CD14-positive monocyte (primary cell): ENCODE data around the gene CCL5. TPM values are rescaled to one million over a fixed set of nuclear protein-coding genes. Genes with fewer than 3 reads are reported as not detected.

Experiments
- DNase-seq, 3 donors: peaks; one replicate each; pipeline ENCODE4 v3.0.0-alpha.2; 2011 to 2022
- H2AFZ ChIP-seq: 2 replicates; pipeline ENCODE4 v1.6.0; 2012; ENCODE audit warnings: mild to moderate bottlenecking, low read depth, low read length, inconsistent platforms; ENCODE audit not compliant: insufficient read depth, poor library complexity, severe bottlenecking
- H3K27ac ChIP-seq, 2 donors: 1 replicate in 1 of 2; 2 replicates in 1 of 2; pipeline ENCODE4 v1.5.1; 2012 to 2013; ENCODE audit warnings: low read length in 2 of 2, control low read depth in 1 of 2, inconsistent platforms in 1 of 2, low read depth in 1 of 2, mild to moderate bottlenecking in 1 of 2
- H3K27me3 ChIP-seq, 2 donors: one replicate each; pipeline versions ENCODE4 v1.6.0 to v1.6.1; 2011 to 2013; ENCODE audit warnings: low read length in 2 of 2; ENCODE audit not compliant: control insufficient read depth in 2 of 2, insufficient read depth in 2 of 2
- H3K36me3 ChIP-seq, 2 donors: replicated peaks in 1 of 2; 1 replicate in 1 of 2; 2 replicates in 1 of 2; pipeline versions ENCODE4 v1.5.1 to v1.6.1; 2012 to 2013; ENCODE audit warnings: low read length in 2 of 2, control low read depth in 1 of 2, inconsistent platforms in 1 of 2, mild to moderate bottlenecking in 1 of 2; ENCODE audit not compliant: insufficient read depth in 2 of 2, control insufficient read depth in 1 of 2
- H3K4me1 ChIP-seq, 2 donors: 1 replicate in 1 of 2; 2 replicates in 1 of 2; pipeline versions ENCODE4 v1.5.1 to v1.6.1; 2012 to 2013; ENCODE audit warnings: low read length in 2 of 2, control low read depth in 1 of 2, inconsistent platforms in 1 of 2, mild to moderate bottlenecking in 1 of 2, moderate library complexity in 1 of 2; ENCODE audit not compliant: insufficient read depth in 2 of 2, control insufficient read depth in 1 of 2
- H3K4me2 ChIP-seq: replicated peaks from 2 replicates; pipeline ENCODE3; 2012; ENCODE audit warnings: low read length, moderate library complexity, mild to moderate bottlenecking; ENCODE audit not compliant: poor library complexity, severe bottlenecking; ENCODE audit errors: extremely low read depth
- H3K4me3 ChIP-seq, 3 experiments: fragments of 200-600 bp in 1 of 3; sonication (generic) in 1 of 3; replicated peaks in 1 of 3; 1 replicate in 2 of 3; 2 replicates in 1 of 3; pipeline ENCODE4 v1.5.1; 2011 to 2013; ENCODE audit warnings: low read length in 3 of 3, mild to moderate bottlenecking in 3 of 3, control low read depth in 2 of 3, low read depth in 2 of 3, inconsistent platforms in 1 of 3, moderate library complexity in 1 of 3
- H3K79me2 ChIP-seq: 2 replicates; pipeline ENCODE4 v1.6.0; 2012; ENCODE audit warnings: mild to moderate bottlenecking, control low read depth, inconsistent platforms, low read length, moderate library complexity; ENCODE audit not compliant: insufficient read depth
- H3K9ac ChIP-seq: 2 replicates; pipeline ENCODE4 v1.6.0; 2017; ENCODE audit warnings: low read length, mild to moderate bottlenecking; ENCODE audit not compliant: insufficient read depth, poor library complexity, severe bottlenecking
- H3K9me3 ChIP-seq, 2 donors: replicated peaks in 1 of 2; 1 replicate in 1 of 2; 2 replicates in 1 of 2; pipeline versions ENCODE4 v1.5.1 to v1.6.1; 2012 to 2013; ENCODE audit warnings: low read length in 2 of 2, control low read depth in 1 of 2; ENCODE audit not compliant: control insufficient read depth in 1 of 2, insufficient read depth in 1 of 2
- H4K20me1 ChIP-seq: 2 replicates; pipeline ENCODE4 v1.6.0; 2012; ENCODE audit warnings: mild to moderate bottlenecking, low read length, control low read depth, moderate library complexity; ENCODE audit not compliant: insufficient read depth
- H3K27ac Mint-ChIP-seq, 7 donors: one replicate each; pipeline ENCODE4 v1.8.0; 2020; ENCODE audit warnings: mild to moderate bottlenecking in 7 of 7, mixed read lengths in 7 of 7, moderate library complexity in 6 of 7, inconsistent platforms in 2 of 7
- H3K27me3 Mint-ChIP-seq, 3 donors: one replicate each; pipeline ENCODE4 v1.8.0; 2021 to 2022; ENCODE audit warnings: low read depth in 3 of 3, mild to moderate bottlenecking in 3 of 3, mixed read lengths in 3 of 3, moderate library complexity in 3 of 3, inconsistent platforms in 1 of 3
- H3K36me3 Mint-ChIP-seq, 2 donors: one replicate each; pipeline ENCODE4 v1.8.0; 2020; ENCODE audit warnings: mixed read lengths in 2 of 2, inconsistent platforms in 1 of 2, mild to moderate bottlenecking in 1 of 2
- H3K4me1 Mint-ChIP-seq: one replicate; pipeline ENCODE4 v1.8.0; 2020; ENCODE audit warnings: mild to moderate bottlenecking, mixed read lengths
- H3K4me3 Mint-ChIP-seq, 2 donors: one replicate each; pipeline ENCODE4 v1.8.0; 2020; ENCODE audit warnings: mild to moderate bottlenecking in 2 of 2, mixed read lengths in 2 of 2, moderate library complexity in 1 of 2
- H3K9me3 Mint-ChIP-seq, 7 donors: one replicate each; pipeline ENCODE4 v1.8.0; 2020 to 2022; ENCODE audit warnings: mixed read lengths in 7 of 7, mild to moderate bottlenecking in 6 of 7, moderate library complexity in 6 of 7, inconsistent platforms in 2 of 7
- CTCF ChIP-seq: fragments of 200-600 bp; IDR thresholded peaks from one replicate; pipeline ENCODE4 v1.8.0; 2022; ENCODE audit warnings: antibody characterized with exemption, mild to moderate bottlenecking
- WGBS: methylation state at CpG from one replicate; pipeline ENCODE4 v1.1.5; 2013; ENCODE audit warnings: missing lambda C conversion rate; ENCODE audit not compliant: insufficient coverage; 5-methylcytosine and 5-hydroxymethylcytosine counted together
- intact Hi-C, 2 donors: fragments of 100-400 bp; cut with micrococcal nuclease; formaldehyde crosslinking; loops; one replicate each; pipeline versions ENCODE4 v1.15.0 to v1.15.1; 2023
- polyA plus RNA-seq, 3 donors: library from polyadenylated mRNA; depleted of rRNA in 1 of 3; unstranded in 2 of 3; stranded (reverse) in 1 of 3; fragments of 300-500 nt in 2 of 3; fragments of >200 nt in 1 of 3; fragmentation: Illumina TruSeq in 2 of 3; gene quantifications; 1 replicate in 2 of 3; 2 replicates in 1 of 3; pipeline ENCODE4 v1.2.3, GENCODE V29; 2012 to 2021

Gene CCL5
- polyA plus RNA-seq, 3 donors = 0.95 to 6.8 (median 2.8) TPM

- H3K36me3 ChIP-seq = no peaks in the 10 kb centered on the region
- Mint-ChIP-seq H3K9me3 (no peaks in the 10 kb centered on the region), H3K27me3 (peaks cover 0 to 3% (median 2%) of the 10 kb centered on the region in 3 donors), H3K27ac (no peak overlapping the region), H3K36me3 (peaks cover 0 to 3% of the 10 kb centered on the region in 2 donors), H3K4me1 (peaks cover 25% of the 10 kb centered on the region), H3K4me3 (no peak overlapping the region)
- WGBS = no CpG with 5 or more reads among the region's 9 CpGs
- no peak overlapping the region for H2AFZ ChIP-seq
- no peaks in the 10 kb centered on the region for H4K20me1 ChIP-seq
- H3K4me3 ChIP-seq = no peak overlapping the region
- DNase-seq = no peak
- H3K9me3 ChIP-seq = no peaks in the 10 kb centered on the region
- no peak overlapping the region for H3K4me2 ChIP-seq
- H3K79me2 ChIP-seq = no peaks in the 10 kb centered on the region
- no peaks in the 10 kb centered on the region for H3K27me3 ChIP-seq
- H3K27ac ChIP-seq = no peak overlapping the region
- intact Hi-C loops = no loop called here
- no peak for TF ChIP-seq CTCF
- peaks cover 18 to 27% of the 10 kb centered on the region in 2 donors for H3K4me1 ChIP-seq
- no peak overlapping the region for H3K9ac ChIP-seq
These were observed 21.5 kb upstream of the CCL5 start for GRCh38 chr17:35901631-35902175.

DNA sequence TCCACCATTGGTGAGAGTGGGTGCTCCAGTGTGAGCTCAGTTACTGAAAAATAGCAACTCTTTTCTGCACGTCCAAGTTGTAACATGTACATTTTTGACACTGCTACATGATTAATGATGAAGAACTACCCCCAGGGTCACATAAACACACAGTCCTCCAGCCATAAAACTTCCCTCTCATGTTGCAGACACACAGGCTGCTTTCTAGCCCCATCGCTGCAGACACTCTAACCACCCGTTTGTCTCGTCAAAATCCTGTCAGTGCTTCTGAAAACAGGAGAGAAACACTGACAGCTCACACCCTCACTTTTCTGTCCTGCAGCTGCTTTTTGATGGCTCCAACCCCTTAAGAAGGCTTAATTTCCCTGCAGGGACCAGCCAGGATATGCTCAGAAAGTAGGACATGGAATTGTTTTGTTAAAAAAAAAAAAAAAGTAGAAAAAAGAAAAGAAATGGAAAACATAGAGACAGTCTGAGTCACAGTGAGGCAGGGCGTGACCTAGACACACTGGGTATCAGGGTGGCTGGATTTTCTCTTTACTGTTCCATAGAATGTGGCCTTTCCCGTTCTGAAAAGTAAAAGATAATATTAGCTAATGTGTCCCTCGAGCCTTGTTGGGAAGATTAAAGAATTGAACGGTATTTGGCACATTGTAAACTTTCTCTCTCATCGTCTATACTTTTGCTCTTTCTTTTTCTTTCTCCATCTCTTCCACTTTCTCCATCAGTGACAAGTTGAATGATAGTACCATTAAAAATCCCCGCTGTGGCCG lies 20.7 kb upstream of the CCL5 start:
- intact Hi-C loops = no loop called here
- 63% methylated on average over 5 of the region's 11 CpGs for WGBS
- Histone ChIP-seq H2AFZ (no peak overlapping the region), H3K79me2 (no peaks in the 10 kb centered on the region), H3K9ac (no peak overlapping the region), H3K27ac (no peak overlapping the region), H3K4me3 (no peak overlapping the region), H3K4me1 (peaks cover 26 to 35% of the 10 kb centered on the region in 2 donors), H3K36me3 (no peaks in the 10 kb centered on the region), H3K4me2 (no peak overlapping the region), H3K27me3 (no peaks in the 10 kb centered on the region), H4K20me1 (no peaks in the 10 kb centered on the region), H3K9me3 (no peaks in the 10 kb centered on the region)
- no peak for TF ChIP-seq CTCF
- Mint-ChIP-seq H3K27ac (no peak overlapping the region), H3K9me3 (no peaks in the 10 kb centered on the region), H3K27me3 (peaks cover 0 to 3% (median 2%) of the 10 kb centered on the region in 3 donors), H3K4me1 (peaks cover 33% of the 10 kb centered on the region), H3K36me3 (peaks cover 0 to 3% of the 10 kb centered on the region in 2 donors), H3K4me3 (no peak overlapping the region)
- DNase-seq = no peak
